Psoas muscle (tissue), 8 donors: ENCODE measurements around the gene LSM14A. TPM values are rescaled to one million over a fixed set of nuclear protein-coding genes. Genes with fewer than 3 reads are reported as not detected.

Source experiments
- ATAC-seq, 4 donors: fragments of 200-7000 bp; cut with Tn5 transposase; one replicate each; pipeline ENCODE4 v1.9.1; 2020; ENCODE audit warnings: moderate library complexity in 3 of 4, mild to moderate bottlenecking in 2 of 4
- DNase-seq, 2 donors: peaks; one replicate each; pipeline ENCODE4 v3.0.0-alpha.2; 2020
- H3K27ac ChIP-seq: fragments of 200-600 bp; one replicate; pipeline ENCODE4 v1.8.0; 2022
- H3K27me3 ChIP-seq, 3 donors: fragments of 200-600 bp in 1 of 3; one replicate each; pipeline versions ENCODE4 v1.6.1 to v1.8.0; 2013 to 2022; ENCODE audit warnings: low read length in 2 of 3, mild to moderate bottlenecking in 2 of 3, moderate library complexity in 1 of 3; ENCODE audit not compliant: insufficient read depth in 3 of 3
- H3K36me3 ChIP-seq, 2 donors: fragments of 200-600 bp in 1 of 2; one replicate each; pipeline versions ENCODE4 v1.6.1 to v1.8.0; 2013 to 2022; ENCODE audit warnings: low read depth in 1 of 2, mild to moderate bottlenecking in 1 of 2, moderate library complexity in 1 of 2; ENCODE audit not compliant: insufficient read depth in 1 of 2
- H3K4me1 ChIP-seq: fragments of 200-600 bp; one replicate; pipeline ENCODE4 v1.8.0; 2022
- H3K4me3 ChIP-seq: fragments of 200-600 bp; one replicate; pipeline ENCODE4 v1.8.0; 2022; ENCODE audit warnings: mild to moderate bottlenecking
- H3K9me3 ChIP-seq: fragments of 200-600 bp; one replicate; pipeline ENCODE4 v1.8.0; 2022
- WGBS, 3 donors: extraction: QIAGEN DNeasy Blood & Tissue Kit; methylation state at CpG; one replicate each; pipeline versions ENCODE4 v1.1.6 to v1.1.7; 2013; 5-methylcytosine and 5-hydroxymethylcytosine counted together
- intact Hi-C, 2 donors: fragments of 100-400 bp; cut with DNase I; formaldehyde crosslinking; loops; one replicate each; pipeline versions ENCODE4 v1.11.0 to v1.14.2; 2022
- long read RNA-seq, 2 donors: library from polyadenylated mRNA; unstranded; transcript quantifications; one replicate each; pipeline ENCODE4 v2.0.0, GENCODE V29; 2021
- polyA plus RNA-seq, 3 donors: library from polyadenylated mRNA; stranded (reverse); fragments of 200-250 nt; gene quantifications; one replicate each; pipeline ENCODE4 v1.2.3, GENCODE V29; 2013
- total RNA-seq, 4 donors: library from RNA; stranded (reverse); fragmentation: NEBNext Ultra II Directional in 2 of 4; extraction: Animal tissue kit (Norgen Biotek cat#: 25700) in 2 of 4; gene quantifications; one replicate each; pipeline versions ENCODE4 v1.2.1 to v1.2.4, GENCODE V29; 2021 to 2023
- TF ChIP-seq, protein P1 (sequence below): fragments of 200-600 bp; IDR thresholded peaks from one replicate; pipeline ENCODE4 v1.8.0; 2022; ENCODE audit warnings: antibody characterized with exemption
- donor health status: healthy with polysubstance abuse.
- donor health status: DM: no; HTN: no; CAD: no; lungs with moderate emphysema.
- donor health status: Bipolar disorder and iron deficiency.
- donor health status: healthy.
- donor health status: DM: yes; HTN: yes; CAD: no.
- donor health status: DM: no; HTN: no; CAD: no.
- donor health status: DM: no; HTN: no; CAD: no.
- donor health status: DM: yes; HTN: yes; CAD: no.

Gene LSM14A
- total RNA-seq (100 to 1,000 TPM in 1 of 4 donors, 10 to 100 TPM in 3; 65.0 to 114 (median 83.1) TPM), polyA plus RNA-seq (100 to 1,000 TPM in 1 of 3 donors, 10 to 100 TPM in 2; 70.3 to 155 (median 87.5) TPM)
- long read RNA-seq, donor 1, transcript LSM14A-201 (11 exons, 3,424 nt), result minor isoform, 27 of 69 reads
- long read RNA-seq, donor 1, transcript LSM14A-203 (10 exons, 3,596 nt), result major isoform, 31 of 69 reads
- long read RNA-seq, donor 1, partial matches to known transcripts, result 4 of 69 reads
- long read RNA-seq, donor 1, other reads (novel, unspliced or antisense), result 7 of 69 reads
- long read RNA-seq, donor 2, transcript LSM14A-201 (11 exons, 3,424 nt), result major isoform, 93 of 194 reads
- long read RNA-seq, donor 2, transcript LSM14A-203 (10 exons, 3,596 nt), result minor isoform, 60 of 194 reads
- long read RNA-seq, donor 2, partial matches to known transcripts, result 5 of 194 reads
- long read RNA-seq, donor 2, other reads (novel, unspliced or antisense), result 35 of 194 reads

DNA sequence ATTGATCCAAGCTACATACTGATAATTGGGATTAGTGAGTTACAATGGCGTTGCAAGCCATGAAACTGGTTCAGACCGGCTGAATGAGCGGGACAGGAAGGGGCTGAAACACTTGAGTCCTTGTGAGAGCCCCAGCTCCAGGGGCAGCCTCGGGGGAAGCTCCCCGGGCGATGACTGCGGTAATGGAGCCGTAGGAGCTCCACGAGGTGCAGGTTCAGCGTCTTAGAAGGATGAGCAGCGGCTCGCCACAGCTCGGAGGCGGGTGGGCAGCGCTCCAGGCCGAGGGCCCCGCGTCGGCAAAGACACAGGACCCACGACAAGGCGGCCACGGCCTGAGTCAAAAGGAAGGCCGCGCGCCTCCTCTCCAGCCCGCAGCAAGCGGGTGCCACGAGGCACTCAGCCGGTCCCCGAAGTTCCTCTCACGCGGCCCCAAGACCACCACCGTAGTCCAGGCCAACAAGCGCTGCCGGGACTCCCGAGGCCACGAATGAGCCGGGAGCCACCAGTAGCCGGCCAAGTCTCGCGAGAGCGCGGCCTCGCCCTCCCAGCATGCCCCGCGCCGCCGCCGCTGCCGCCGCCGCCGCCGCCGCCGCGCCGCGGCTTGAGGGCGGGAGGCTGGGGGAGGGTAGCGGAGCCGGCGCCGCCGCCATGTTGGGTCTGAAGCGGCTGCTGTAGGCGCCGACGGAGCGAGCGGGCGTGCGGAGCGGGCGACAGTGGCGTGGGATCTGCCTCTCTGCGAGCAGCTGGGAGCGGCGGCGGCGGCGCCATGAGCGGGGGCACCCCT, at the start of gene LSM14A:
LSM14A (plus strand) TSS at position 628 of the 784 bp plus-strand sequence; CDS start at position 767, 139 bp downstream.
- H3K4me3 ChIP-seq, result peak within 1 kb of the TSS; percentile 99
- intact Hi-C loops, result no loop called here
- peaks cover 42% of the 10 kb centered on the region for H3K4me1 ChIP-seq
- DNase-seq (peak; percentile 93 to 96), ATAC-seq (peak; percentile 92 to 94 (median 93))
- H3K9me3 ChIP-seq, result no peaks in the 10 kb centered on the region
- TF ChIP-seq, protein P1, sequence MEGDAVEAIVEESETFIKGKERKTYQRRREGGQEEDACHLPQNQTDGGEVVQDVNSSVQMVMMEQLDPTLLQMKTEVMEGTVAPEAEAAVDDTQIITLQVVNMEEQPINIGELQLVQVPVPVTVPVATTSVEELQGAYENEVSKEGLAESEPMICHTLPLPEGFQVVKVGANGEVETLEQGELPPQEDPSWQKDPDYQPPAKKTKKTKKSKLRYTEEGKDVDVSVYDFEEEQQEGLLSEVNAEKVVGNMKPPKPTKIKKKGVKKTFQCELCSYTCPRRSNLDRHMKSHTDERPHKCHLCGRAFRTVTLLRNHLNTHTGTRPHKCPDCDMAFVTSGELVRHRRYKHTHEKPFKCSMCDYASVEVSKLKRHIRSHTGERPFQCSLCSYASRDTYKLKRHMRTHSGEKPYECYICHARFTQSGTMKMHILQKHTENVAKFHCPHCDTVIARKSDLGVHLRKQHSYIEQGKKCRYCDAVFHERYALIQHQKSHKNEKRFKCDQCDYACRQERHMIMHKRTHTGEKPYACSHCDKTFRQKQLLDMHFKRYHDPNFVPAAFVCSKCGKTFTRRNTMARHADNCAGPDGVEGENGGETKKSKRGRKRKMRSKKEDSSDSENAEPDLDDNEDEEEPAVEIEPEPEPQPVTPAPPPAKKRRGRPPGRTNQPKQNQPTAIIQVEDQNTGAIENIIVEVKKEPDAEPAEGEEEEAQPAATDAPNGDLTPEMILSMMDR, result no peak
- WGBS, 3 donors, result 0% methylated on average over 46 to 83 of the region's 83 CpGs
- no peaks in the 10 kb centered on the region for H3K27me3 ChIP-seq
- H3K27ac ChIP-seq, result peak within 1 kb of the TSS; percentile 97
- no peaks in the 10 kb centered on the region for H3K36me3 ChIP-seq

DNA sequence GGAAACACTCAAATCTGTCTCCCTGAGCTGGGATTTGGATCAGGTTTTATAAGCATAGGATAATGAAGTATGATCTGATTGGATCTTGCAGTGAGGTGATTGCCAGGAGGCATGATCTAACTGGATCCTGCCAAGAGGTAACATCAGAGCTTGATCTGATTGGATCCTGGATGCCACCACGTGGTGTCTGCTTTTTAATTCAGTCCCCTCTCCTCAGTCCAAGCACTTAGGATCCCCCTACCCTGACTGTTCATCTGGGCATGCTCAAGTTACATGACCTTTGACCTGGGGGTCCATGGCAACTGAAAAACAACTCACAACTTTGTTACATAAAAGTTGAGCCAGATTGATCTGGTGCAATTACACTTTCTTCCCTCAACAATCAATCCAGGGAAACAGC, 47.5 kb upstream of the LSM14A start:
- Histone ChIP-seq H3K27ac (no peak overlapping the region), H3K27me3 (peaks cover 0 to 4% (median 0%) of the 10 kb centered on the region in 3 donors), H3K9me3 (no peaks in the 10 kb centered on the region), H3K4me3 (no peak overlapping the region), H3K4me1 (no peaks in the 10 kb centered on the region), H3K36me3 (no peaks in the 10 kb centered on the region)
- ATAC-seq (no peak), DNase-seq (no peak)
- TF ChIP-seq, protein P1, result no peak
- intact Hi-C loops, result no loop called here
- WGBS, 3 donors, result 0 to 6% (median 4%) methylated on average over 1 of the region's 1 CpG

DNA sequence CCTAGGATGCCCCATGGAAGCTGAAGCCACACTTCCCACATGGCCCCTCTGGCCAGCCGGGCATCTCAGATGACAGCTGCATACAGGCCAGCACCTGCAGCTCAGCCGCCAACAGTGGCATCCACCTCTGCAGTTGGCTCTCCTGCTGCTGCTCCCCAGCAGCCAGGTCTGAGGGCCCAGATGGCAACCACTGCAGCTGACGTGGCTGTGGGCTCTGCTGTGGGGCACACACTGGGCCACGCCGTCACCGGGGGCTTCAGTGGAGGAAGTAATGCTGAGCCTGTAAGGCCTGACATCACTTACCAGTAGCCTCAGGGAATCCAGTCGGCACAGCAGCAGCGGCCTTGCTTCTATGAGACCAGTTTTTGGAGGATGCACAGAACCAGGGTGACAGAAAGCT, 45.3 kb upstream of the LSM14A start:
- Histone ChIP-seq H3K27me3 (peaks cover 0 to 4% (median 0%) of the 10 kb centered on the region in 3 donors), H3K9me3 (no peaks in the 10 kb centered on the region), H3K4me3 (no peak overlapping the region), H3K36me3 (no peaks in the 10 kb centered on the region), H3K27ac (no peak overlapping the region), H3K4me1 (no peaks in the 10 kb centered on the region)
- 62 to 70% (median 68%) methylated on average over 8 of the region's 8 CpGs for WGBS, 3 donors
- no peak for DNase-seq
- intact Hi-C loops, result no loop called here
- ATAC-seq, result no peak
- TF ChIP-seq, protein P1, result no peak

DNA sequence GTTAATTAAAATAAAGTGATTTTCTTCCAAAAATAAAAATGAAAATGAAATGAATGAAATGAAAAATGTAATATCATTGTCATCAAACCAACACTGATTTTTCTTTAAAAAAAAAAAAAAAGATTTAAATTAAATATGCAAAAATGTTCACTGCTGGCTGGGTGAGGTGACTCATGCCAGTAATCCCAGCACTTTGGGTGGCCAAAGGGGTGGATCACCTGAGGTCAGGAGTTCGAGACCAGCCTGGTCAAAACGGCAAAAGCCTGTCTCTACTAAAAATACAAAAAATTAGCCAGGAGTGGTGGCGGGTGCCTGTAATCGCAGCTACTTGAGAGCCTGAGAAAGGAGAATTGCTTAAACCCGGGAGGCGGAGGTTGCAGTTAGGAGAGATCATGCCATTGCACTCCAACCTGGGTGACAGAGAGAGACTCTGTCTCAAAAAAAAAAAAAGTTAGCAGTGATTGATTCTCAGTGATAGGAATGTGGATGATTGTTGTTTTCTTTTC, 44.6 kb upstream of the LSM14A start:
- Histone ChIP-seq H3K9me3 (no peaks in the 10 kb centered on the region), H3K4me3 (no peak overlapping the region), H3K27ac (no peak overlapping the region), H3K4me1 (no peaks in the 10 kb centered on the region), H3K36me3 (no peaks in the 10 kb centered on the region), H3K27me3 (peaks cover 0 to 1% (median 0%) of the 10 kb centered on the region in 3 donors)
- no peak for DNase-seq
- intact Hi-C loops, result no loop called here
- 80 to 87% (median 86%) methylated on average over 6 of the region's 6 CpGs for WGBS, 3 donors
- TF ChIP-seq, protein P1, result no peak
- ATAC-seq, result no peak
